Testis (tissue), 2 donors: Measurements from ENCODE around the gene ZC3H12D.

ENCODE experiments used
- CTCF ChIP-seq, 3 experiments: fragments of 450-650 bp in 2 of 3; fragments of 200-600 bp in 1 of 3; sonication (generic) in 1 of 3; IDR thresholded peaks; one replicate each; pipeline ENCODE4 v1.5.1; 2016 to 2019; ENCODE audit warnings: antibody characterized with exemption in 3 of 3, mild to moderate bottlenecking in 2 of 3, moderate library complexity in 1 of 3
- POLR2A ChIP-seq: fragments of 450-650 bp; IDR thresholded peaks from one replicate; pipeline ENCODE4 v1.6.1; 2017; ENCODE audit warnings: antibody characterized with exemption, mild to moderate bottlenecking, moderate library complexity

GRCh38 chr6:149463781-149464180 lies 21.0 kb downstream of the ZC3H12D start:
- TF ChIP-seq CTCF (IDR thresholded peaks at IDR 0.05): no peak
- TF ChIP-seq POLR2A: no peak
